Left forelimb (tissue), 1 donor: ENCODE measurements around the gene CDK8.
"Not testable (repeated sequence)": the region's sequence is repeated elsewhere in the genome, so short reads cannot be mapped to it uniquely, and the experiment has no call there.

Source experiments
- DNase-seq: peaks from one replicate; pipeline ENCODE4 v3.0.0-alpha.2; 2018; ENCODE audit warnings: low spot score

Gene CDK8

DNA sequence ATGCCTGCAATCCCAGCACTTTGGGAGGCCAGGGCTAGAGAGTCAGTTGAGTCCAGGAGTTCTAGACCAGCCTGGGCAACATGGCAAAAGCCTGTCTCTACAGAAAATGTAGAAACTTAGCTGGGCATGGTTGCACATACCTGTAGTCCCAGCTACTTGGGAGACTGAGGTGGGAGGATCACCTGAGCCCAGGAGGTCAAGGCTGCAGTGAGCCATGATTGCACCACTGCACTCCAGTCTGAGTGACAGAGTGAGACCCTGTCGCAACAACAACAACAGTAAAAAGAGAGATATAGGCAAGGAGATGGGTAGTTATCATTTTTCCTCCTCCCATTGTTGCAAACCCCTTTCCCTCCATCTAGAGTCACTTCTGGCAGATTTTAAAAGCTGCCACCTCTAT, 62.2 kb downstream of the CDK8 start:
- not testable (repeated sequence) for DNase-seq

- DNase-seq, result no peak
Observed at GRCh38 chr13:26320766-26321165, 66.8 kb downstream of the CDK8 start.

DNA sequence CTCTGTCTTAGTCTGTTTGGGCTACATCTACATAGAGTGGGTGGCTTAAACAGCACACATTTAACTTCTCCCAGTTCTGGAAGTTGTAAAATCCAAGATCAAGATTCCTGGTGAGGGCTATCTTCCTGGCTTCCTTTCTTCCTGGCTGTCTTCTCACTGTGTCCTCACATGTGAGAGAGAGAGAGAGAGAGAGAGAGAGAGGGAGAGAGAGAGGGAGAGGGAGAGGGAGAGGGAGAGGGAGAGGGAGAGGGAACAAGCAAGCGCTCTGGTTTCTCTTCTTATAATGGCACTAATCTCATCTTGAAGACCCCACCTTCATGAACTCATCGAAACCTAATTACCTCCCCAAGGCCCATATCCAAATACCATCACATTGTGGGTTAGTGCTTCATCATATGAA, 69.2 kb downstream of the CDK8 start:
- no peak for DNase-seq

GRCh38 chr13:26323764-26324163, 69.8 kb downstream of the CDK8 start:
- DNase-seq, result no peak

- no peak for DNase-seq
Observed at GRCh38 chr13:26324294-26324693, 70.4 kb downstream of the CDK8 start.

DNA sequence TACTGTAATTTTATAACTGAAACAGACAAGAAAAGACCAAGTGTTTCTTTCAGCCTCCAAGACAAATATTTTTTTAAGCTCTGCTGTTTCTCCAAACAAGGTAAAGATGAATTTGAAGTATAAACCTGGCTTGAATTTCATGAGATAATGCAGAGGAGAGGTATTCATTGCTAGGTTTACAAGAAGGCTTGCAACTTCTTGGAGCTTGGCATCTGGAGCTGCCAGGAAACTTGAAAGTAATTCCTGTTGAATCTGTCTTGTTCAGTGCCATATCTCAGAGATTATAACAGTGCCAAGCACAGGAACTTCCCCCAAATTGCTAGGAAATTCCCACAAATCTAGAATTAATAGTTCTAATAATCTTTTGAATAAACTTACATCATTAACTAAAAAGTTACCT, 70.9 kb downstream of the CDK8 start:
- no peak for DNase-seq

DNA sequence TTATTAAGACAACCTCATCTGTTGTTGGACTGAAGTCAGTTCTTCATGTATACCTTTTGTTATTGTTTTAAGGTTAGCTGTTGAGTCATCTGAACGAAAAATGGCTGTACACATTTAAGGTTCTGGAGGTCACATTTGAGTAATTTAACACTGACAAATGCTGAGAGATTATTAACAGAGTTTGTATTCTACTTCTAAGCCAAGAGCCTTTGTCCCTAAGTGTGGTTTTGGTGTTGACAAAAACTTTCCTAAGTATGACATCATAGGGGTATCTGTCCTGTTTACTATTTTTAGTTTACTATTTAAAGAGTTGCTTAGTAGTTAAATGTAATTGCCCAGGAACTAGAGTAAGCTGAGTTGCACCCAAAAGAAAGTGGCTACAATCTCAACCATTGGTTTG, 71.9 kb downstream of the CDK8 start:
- DNase-seq, result no peak

- DNase-seq, result no peak
Observed at GRCh38 chr13:26326562-26326961, 72.6 kb downstream of the CDK8 start.

DNA sequence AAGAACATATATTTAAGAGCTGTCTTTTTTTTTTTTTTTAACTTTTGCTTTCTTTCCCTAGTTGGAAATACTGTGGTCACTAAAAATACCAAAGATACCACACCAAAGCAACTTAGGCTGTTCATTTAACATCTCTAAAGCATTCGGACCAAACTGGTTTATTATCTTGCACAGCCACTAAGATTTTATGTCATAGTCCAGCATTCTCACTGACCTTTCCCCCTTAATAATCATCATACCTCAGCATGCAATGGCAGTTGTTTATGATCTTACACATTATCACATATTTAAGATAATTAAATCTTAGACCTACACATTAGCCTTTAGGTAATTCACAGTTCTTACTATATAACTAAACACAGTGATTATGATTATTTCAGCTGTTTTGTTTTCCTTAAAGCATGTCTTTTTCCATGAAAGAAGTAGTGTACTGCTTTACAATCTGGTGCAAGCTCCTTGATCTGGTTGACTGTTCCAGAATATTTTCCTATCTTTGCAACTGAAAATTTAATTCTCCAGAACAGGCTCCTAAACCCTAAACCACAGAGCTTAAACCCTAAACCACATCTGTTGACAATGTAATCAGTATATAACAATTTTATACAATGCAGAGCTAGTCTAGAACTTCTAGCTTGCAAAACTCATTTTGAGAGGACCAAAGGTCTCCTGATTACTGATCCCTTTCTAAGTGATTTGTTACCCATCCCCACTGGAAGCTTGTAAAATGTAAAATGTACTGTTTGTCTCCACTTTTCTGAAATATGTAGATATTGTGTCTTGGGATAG, 74.2 kb downstream of the CDK8 start:
- no peak for DNase-seq

- no peak for DNase-seq
Observed at GRCh38 chr13:26335158-26335557, 81.2 kb downstream of the CDK8 start.

- DNase-seq, result no peak
Observed at GRCh38 chr13:26340807-26341206, 86.9 kb downstream of the CDK8 start.

GRCh38 chr13:26342898-26343297, 89.0 kb downstream of the CDK8 start:
- no peak for DNase-seq

- no peak for DNase-seq
Observed at GRCh38 chr13:26343816-26344215, 89.9 kb downstream of the CDK8 start.

DNA sequence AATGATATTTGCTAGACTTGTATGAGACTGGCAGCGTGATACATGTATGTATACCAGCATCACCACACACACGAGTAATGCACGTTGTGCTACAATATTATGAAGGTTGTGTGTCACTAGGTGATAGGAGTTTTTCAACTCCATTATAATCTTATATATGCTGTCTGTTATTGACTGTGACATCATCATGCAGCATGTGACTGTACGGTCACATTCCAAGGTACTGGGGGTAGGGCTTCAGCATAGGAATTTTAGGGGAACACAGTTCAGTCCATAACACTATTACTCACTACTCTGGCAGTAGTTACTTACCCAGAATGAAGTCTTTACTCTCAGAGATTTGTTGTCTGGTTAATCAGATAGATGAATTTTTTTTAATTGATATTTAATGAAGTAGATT, 91.1 kb downstream of the CDK8 start:
- no peak for DNase-seq

- no peak for DNase-seq
Observed at GRCh38 chr13:26348966-26349365, 95.0 kb downstream of the CDK8 start.

GRCh38 chr13:26362261-26362660, 108.3 kb downstream of the CDK8 start:
- DNase-seq, result no peak

DNA sequence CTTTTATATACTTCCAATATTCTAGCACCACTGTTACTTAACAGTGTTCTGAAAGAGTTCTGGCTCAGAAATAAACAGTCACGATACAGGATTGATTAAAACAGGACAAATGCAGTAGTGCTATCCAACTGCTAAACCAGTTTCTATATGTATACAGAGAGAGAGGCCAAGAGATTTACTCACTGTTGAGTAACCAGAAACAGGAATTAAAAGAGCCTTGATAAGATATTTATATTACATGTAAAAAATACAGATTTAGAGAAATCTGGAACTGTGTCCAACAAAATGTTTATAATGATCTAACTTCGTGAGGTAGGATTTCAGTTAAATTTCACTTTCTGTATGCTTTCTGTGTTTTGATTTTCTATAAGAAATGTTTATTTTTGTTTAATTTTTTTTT, 116.6 kb downstream of the CDK8 start:
- DNase-seq, result no peak

DNA sequence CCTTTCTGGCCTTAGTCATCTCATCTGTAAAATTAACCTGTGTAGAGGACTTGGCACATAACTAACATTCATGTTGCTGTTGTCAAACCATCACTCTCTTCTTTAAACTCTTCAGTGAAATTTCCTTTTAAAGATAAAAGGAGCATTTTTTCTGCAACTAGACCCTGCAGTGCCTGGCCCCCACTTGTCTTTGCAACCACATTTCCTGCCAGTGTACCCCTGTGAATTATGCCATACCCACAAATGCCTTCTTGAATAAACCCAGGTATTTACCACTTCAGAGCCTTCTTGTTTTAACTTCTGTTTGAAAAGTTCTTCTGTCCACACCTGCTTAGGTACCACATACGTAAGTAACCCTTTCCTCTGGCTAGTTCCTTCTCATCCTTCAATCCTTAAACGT, 118.8 kb downstream of the CDK8 start:
- DNase-seq, result no peak

- no peak for DNase-seq
Observed at GRCh38 chr13:26376430-26376829, 122.5 kb downstream of the CDK8 start.

- DNase-seq, result no peak
Observed at GRCh38 chr13:26377038-26377437, 123.1 kb downstream of the CDK8 start.

DNA sequence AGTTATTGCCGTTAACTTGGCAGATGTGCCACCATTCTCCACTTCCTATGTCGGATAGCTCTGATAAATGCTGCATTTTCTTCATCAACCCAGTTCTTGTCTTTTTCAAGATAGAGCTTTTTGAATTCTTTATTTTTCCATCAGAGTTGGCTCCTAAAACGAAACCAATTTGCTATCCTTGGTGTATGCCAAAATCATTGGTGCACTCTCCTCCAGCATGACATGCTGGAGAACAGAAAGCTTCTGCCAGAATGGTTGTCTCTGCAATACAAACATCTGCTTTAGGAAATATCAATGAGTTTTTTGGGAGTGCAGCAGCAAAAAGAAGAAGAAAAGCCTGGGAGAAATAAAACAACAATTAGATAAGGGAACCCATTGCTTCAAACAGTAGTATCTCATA, 124.2 kb downstream of the CDK8 start:
- no peak for DNase-seq

- no peak for DNase-seq
Observed at GRCh38 chr13:26379831-26380230, 125.9 kb downstream of the CDK8 start.

DNA sequence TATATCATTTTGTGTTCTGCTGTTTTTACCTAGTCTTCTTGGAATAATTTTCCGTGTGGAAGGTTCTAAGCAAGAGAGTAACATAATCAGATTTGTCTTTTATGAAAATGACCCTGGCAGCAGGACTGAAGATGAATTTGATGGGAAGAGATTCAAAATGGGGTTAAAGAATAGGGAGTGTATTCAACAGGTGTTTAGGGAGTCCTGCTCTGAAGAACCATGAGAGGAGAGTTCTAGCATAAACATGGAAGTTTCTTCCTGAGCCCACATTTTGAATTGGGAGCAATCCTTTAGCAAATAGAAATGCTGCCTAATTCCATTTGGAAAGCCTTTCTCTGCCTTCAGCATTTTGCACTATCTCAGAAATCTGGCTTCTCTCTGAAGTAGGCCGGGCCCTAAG, 127.0 kb downstream of the CDK8 start:
- no peak for DNase-seq

DNA sequence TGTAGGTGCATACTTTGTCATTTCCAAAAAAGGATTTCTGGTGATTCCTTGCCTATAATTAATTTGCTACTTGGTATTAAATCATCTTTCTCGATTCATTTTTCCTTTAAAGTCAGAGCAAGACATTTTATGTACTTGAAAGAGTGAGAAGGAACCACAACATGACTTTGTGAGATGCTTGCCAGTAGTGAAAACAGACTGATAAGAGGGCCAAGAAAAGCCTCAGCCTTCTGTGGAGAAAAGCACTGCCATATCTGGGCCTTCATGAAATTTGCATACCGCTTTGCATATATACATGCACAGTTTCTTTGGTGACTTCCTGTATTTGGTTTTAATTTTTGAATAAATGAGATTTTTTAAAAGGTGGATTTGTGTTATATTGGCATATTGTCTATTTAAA, 128.4 kb downstream of the CDK8 start:
- DNase-seq, result no peak
